ENCODE data around the gene SEPTIN8. TPM values are rescaled to one million over a fixed set of nuclear protein-coding genes. Genes with fewer than 3 reads are reported as not detected.

The SEPTIN8 gene
- polyA plus RNA-seq (2011; rRNA removed): 29.2 and 29.6 TPM in 2 replicates
- polyA plus RNA-seq (2012; cell fraction: cytosol; rRNA removed): 24.8 and 29.6 TPM in 2 replicates
- polyA plus RNA-seq (2012; cell fraction: nucleus; rRNA removed): 53.4 and 53.7 TPM in 2 replicates
- 19.0 to 21.7 TPM (median 20.8 TPM) in 3 replicates for polyA plus RNA-seq (2017; fragmentation: RNase III; extraction: RNeasy Plus Mini Kit Qiagen cat#74134 plus additional on column Dnase treatment)
- polyA minus RNA-seq (2011; rRNA and poly(A)+ RNA removed): 19.7 and 24.4 TPM in 2 replicates

GRCh38 chr5:132777209-132778069, at the start of gene SEPTIN8:
Gene SEPTIN8 (minus strand): TSS chr5:132777239. CDS start chr5:132777137, 102 bp downstream.
- ChIA-PET CTCF (interaction anchor here (1.3 to 2.5 kb wide), 4 partner anchors 36 to 251 kb away, joined by 4 to 8 read pairs (median 7); partner anchors contain the start of genes SHROOM1 and SOWAHA), POLR2A (interaction anchor here (1.8 kb wide), 1 partner anchor 40 kb away, joined by 6 read pairs; the partner anchor contains the start of gene KIF3A)
- peak; percentile 71 to 76 for ATAC-seq
- FAIRE-seq: no peak
- Histone ChIP-seq H3K4me1 (peaks cover 7% of the 10 kb centered on the region), H3K4me3 (peak within 1 kb of the TSS; percentile 83), H3K27ac (peak within 1 kb of the TSS; percentile 84 to 98), H3K4me2 (peak within 1 kb of the TSS; percentile 91), H3K9me3 (no peaks in the 10 kb centered on the region)
- TF ChIP-seq POLR2A (IDR thresholded peaks at IDR 0.05; ENCODE audit: low read length) (peak; percentile 42; the same call in 1 of the 2 replicates), HEYL (CRISPR knock-in tag; IDR thresholded peaks at IDR 0.05) (no peak), HES2 (IDR thresholded peaks at IDR 0.05) (no peak), BCL3 (IDR thresholded peaks at IDR 0.05) (0 out of 3 replicates have a peak, but pooled peaks have one; percentile 23), ZC3H11A (IDR thresholded peaks at IDR 0.05) (no peak), MYC (IDR thresholded peaks at IDR 0.05; ENCODE audit: borderline replicate concordance, low read length) (no peak), USF2 (IDR thresholded peaks at IDR 0.05) (no peak), KDM5A (IDR thresholded peaks at IDR 0.05) (no peak), RCOR1 (IDR thresholded peaks at IDR 0.05; ENCODE audit: low read depth, low read length) (no peak), REST (IDR thresholded peaks at IDR 0.05) (no peak), HMGXB4 (CRISPR knock-in tag; IDR thresholded peaks at IDR 0.05; ENCODE audit: borderline replicate concordance) (no peak), FOSL2 (IDR thresholded peaks at IDR 0.05) (no peak), FOSL2 (CRISPR knock-in tag; IDR thresholded peaks at IDR 0.05) (no peak), MAX (IDR thresholded peaks at IDR 0.05) (no peak), CHD4 (IDR thresholded peaks at IDR 0.05; ENCODE audit: borderline replicate concordance) (no peak), NR3C1 (IDR thresholded peaks at IDR 0.05) (no peak)
- WGBS (ENCODE audit: missing lambda C conversion rate): 32% methylated on average over 32 of the region's 82 CpGs
- peak; percentile 36 to 70 for DNase-seq (ENCODE audit: low read depth in 1 of 2, low spot score in 1 of 2)
